ENCODE data around the gene DPEP2. TPM values are rescaled to one million over a fixed set of nuclear protein-coding genes. Genes with fewer than 3 reads are reported as not detected.
"Not testable (repeated sequence)": the region's sequence is repeated elsewhere in the genome, so short reads cannot be mapped to it uniquely, and the experiment has no call there.

The DPEP2 gene
- total RNA-seq, 1 donor from 2014 or later = 0.68 TPM

DNA sequence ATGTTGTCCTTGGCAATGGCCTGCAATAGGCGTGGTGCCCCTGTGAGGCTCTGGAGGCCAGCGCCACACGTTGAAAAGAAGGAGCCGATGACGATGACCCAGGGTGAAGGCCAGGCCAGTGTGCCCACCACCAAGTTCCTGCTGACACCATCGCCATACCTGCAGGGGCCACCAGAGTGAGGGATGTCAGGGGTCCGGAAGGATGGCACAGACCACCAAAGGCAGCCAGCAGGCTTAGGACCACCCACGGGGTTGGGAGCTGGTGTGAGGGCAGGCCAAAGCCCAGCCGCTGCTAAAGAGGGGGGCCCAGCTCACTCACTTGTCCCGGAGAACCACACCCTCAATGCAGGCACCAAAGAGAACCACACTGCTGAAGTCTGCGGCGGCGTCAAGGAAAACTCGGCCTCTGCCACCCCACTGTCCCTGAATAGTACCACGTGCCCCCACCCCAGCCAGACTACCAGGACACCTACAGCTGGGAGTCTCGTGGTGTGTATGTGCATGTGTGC lies 48.9 kb downstream of the DPEP2 start:
- no peak for ATAC-seq

DNA sequence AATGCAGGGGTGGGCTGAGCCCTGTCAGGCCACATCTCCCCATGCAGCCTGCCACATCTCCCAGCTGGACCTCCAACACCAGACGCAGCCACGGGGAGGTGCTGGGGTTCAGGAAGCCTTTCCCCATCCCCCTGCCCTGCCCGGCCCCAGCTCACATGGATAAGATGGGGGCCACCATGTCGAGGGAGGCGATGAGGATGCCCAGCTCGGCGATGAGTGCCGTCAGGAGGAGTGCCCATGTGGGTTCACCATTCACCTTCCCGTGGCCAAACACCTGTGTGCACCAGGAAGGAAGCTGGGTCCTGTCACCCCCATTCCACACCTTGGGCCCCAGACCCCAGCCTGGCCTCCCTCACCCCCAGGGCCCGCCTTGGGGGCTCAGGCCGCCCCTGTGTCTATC lies 49.6 kb downstream of the DPEP2 start:
- no peak for ATAC-seq

GRCh38 chr16:67948015-67948414 lies 51.3 kb downstream of the DPEP2 start:
- peak; percentile 76 for ATAC-seq

DNA sequence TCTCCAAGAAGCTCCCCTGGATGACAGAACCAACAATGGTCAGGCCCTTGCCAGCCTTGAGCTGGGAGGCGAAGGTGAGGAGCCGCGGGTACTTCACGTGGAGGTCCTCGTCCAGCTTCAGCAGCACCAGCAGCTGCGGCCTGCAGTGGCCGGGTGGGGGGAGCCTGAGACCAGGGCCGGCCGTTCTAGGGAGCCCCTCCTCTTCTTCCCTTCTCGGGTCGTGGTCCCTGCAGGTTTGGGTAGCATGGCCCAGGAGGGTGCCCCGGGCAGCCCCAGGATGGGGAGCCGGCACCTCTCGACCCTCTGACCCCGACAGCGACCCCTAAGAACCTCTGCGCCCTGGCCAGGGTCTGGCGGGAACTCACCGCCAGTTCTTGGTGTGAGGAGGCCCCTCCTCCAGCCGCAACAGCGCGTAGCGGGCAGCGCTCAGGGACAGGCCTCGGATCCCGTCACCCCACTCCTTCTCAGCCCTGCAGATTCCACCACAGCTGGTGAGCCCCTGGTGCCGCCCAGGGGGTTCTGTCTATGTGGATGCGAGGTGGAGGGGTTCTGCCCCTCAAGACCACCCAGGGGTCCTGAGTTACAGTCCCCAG lies 52.2 kb downstream of the DPEP2 start:
- no peak for ATAC-seq

DNA sequence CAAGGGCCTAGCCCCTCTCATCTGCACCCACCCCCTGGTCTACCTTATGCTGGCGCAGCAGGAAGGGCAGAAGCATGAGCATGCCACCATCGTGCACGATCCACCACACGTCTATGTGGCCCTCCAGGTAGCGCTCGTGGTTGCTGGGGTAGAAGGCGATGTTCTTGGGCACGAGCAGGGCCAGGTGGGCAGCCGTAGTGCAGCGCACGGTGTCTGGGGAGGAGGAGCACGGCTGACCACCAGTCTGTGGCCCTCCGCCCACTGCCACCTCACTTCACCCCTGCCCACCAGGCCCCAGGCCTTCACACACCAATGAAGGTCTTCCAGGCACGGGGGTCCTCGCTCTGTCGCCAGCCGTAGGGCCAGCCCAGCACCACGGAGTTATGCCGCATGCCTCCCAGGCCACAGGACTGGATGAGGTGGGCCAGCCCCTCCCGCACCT lies 53.1 kb downstream of the DPEP2 start:
- no peak for ATAC-seq

DNA sequence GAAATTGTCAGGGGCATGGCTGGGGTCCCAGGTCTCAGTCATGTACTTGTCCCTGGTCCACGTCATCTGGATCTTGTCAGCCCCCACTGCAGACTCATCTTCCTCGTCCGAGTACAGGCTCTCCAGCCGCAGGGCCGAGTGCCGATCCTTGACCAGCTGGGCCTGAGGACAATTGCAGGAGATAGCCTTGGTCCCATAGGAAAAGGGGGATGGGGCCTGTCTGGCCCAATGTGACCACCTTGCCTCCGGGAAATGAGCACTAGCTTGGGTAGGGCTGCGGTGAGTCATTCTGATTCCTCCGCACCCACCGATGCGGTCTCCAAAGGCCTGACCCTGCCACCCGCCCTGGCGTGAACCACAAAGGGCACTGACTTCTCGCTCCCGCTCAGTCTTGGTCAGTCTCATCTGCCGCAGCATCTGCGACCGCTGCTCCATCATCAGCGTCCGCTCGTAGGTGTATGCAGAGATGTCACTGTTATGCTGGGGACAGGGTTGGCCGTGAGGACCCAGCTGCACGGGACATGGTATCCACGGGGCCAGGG lies 53.8 kb downstream of the DPEP2 start:
- no peak for ATAC-seq

- ATAC-seq = no peak
These were observed 54.4 kb downstream of the DPEP2 start for GRCh38 chr16:67944690-67945391.

DNA sequence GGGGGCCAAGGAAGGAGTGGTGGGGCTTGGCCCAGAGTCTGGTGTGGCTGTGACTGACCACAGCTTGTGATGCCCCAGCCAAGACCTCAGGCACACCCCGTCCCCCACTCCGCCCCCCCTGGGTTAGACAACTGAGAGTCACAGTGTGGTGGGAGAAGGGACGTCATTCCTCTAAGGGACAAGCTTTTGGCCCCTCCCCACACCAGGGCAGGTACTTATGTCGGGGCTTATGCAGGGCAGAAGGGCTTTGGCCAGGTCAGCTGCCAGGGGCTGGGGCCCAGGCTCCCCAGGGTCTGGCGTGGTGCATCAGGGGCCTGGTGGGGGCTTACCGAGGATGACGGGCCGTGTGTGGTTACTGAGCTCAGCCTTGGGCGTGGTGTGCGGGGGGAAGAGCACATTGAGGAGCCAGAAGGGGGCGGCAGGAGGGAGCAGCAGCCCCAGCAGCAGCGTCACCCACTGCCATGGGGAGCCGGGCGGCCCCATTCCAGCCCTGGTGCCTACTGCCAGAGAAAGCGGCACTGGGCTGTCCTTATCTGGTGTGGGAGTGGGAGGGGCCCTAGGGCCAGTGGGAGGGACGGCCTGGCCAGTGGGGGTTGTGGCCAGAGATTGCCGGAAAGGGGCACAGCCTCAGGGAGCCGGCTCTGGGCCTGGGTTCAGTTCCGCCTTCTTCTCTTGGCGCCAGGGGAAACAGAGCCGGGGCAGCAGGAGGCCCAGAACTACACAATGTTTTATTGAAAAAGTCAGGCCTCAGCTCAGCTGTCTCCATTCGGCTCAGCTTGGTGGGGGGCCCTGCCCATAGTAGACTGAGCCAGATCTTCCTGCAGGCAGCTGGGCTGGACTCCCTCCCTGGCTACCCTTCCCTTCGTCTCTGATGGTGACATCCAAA lies 55.4 kb downstream of the DPEP2 start, which contains the start of gene LCAT:
Gene LCAT, minus strand, starts transcription at position 502 of the 886 bp plus-strand sequence. Its CDS starts 19 bp downstream, at position 483.
- ATAC-seq = no peak

DNA sequence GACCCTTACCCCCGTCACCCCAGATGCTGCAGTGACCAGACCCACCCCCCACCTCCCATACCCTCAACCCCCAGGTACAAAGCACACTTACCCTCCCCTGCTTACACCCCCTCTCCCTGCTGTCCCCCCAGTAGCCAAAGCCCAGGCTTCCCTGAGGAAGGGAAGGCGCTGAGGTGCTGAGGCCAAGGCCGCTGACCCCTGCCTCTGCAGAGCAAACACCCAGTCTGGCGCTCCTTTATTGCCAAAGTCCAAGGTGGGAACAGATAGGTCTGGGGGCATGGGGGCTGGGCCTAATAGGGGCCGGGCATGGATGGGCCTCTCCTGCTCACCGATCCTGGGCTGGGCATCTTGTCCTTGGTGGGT lies 56.0 kb downstream of the DPEP2 start:
- no peak for ATAC-seq

DNA sequence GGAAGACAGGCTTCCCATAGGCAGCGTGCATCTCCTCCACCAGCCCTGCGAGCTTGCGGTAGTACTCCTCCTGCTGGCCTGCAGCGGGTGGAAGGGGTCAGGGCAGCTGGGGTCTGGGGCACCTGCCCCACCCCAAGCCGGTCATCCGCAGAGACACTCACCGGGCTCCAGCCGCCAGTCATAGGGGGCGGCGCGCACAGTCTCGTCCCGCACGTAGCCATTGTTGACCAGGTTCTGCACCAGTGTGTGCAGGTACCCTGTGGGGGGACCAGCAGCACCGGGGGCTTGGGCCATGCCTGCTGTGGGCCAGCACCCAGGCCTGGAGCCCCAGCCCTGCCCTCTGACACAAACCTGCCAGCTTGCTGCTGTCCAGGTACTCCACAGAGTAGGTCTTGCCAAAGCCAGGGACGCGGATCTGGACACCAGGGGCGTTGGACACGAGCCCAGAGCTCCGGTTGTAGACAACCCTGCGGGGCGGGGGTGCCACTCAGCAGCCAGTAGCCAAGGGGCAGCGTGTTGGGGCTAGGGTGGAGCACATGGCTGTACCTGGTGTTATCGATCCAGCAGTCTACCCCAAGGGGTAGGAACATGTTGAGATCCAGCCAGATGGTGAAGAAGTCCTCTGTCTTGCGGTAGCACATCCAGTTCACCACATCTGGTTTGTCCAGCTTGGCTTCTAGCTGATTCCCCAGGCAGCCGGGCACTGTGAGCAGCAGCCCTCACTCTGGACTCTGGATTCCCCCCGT lies 56.6 kb downstream of the DPEP2 start:
- ATAC-seq = no peak

DNA sequence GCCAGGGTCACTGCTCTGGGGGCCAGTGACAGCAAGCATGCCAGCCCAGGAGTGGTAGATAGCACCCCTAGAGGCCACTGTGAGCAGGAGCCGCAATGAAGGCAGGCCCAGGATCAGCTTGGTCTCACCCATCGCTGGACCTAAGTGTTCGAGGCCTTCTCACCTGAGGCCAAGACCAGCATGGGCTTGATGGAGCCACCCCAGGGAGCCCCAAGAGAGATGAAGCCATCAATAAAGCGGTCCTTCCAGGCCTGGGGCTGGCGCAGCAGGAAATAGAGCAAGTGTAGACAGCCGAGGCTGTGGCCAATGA lies 57.1 kb downstream of the DPEP2 start:
- ATAC-seq = peak; percentile 42

DNA sequence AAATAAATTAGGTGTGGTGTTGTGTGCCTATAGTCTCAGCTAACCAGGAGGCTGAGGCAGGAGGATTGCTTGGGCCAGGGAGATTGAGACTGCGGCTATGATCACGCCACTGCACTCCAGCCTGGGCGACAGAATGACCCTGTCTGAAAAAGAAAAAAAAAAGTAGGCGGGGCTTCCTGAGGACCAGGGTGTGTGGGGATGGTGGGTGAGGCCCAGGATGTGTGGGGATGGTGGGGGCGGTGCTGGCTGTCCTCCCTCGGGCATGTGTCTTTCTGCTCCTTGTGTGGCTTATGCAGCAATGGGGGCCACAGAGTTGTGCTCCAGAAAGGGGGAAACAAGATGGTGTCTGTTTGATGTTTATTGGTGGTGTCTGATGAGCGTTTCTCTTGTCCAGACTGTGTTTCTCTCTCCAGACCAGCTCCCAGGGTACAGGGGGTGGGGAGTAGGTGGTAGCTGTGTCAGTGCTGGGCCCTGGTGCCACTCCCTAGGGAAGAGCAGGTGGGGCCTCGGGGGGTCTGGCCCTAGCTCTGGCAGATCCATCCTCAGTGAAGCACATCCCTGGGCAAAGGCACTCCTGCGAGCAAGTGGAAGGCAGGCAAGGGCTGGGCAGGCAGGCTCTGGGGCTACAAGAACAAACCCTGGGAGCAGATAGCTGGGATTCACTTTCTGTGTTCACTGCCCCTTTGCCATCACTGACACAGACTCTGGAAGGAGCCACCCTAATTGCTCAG lies 57.6 kb downstream of the DPEP2 start:
- ATAC-seq = no peak

DNA sequence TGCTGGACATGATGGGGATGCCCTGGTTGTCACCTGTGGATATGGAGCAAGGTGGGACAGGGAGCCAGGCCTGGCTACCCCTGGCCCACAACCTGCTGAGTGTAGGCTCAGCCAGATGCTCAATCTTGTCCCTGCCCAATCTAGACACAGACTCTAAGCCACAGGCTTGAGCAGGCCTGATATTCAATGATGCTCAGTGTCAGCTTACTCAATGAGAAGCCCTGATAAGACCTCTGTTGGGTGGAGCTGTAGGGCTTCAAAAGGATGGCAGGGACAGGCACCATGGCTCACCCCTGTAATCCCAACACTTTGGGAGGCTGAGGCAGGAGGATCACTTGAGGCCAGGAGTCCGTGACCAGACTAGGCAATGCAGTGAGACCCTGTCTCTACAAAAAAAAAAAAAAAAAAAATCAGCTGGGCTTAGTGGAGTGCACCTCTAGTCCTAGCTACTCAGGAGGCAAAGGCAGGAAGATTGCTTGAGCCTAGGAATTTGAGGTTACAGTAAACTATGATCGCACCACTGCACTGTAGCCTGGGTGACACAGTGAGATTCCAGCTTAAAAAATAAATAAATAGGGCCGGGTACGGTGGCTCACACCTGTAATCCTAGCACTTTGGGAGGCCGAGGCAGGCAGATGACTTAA lies 58.7 kb downstream of the DPEP2 start:
- no peak for ATAC-seq

DNA sequence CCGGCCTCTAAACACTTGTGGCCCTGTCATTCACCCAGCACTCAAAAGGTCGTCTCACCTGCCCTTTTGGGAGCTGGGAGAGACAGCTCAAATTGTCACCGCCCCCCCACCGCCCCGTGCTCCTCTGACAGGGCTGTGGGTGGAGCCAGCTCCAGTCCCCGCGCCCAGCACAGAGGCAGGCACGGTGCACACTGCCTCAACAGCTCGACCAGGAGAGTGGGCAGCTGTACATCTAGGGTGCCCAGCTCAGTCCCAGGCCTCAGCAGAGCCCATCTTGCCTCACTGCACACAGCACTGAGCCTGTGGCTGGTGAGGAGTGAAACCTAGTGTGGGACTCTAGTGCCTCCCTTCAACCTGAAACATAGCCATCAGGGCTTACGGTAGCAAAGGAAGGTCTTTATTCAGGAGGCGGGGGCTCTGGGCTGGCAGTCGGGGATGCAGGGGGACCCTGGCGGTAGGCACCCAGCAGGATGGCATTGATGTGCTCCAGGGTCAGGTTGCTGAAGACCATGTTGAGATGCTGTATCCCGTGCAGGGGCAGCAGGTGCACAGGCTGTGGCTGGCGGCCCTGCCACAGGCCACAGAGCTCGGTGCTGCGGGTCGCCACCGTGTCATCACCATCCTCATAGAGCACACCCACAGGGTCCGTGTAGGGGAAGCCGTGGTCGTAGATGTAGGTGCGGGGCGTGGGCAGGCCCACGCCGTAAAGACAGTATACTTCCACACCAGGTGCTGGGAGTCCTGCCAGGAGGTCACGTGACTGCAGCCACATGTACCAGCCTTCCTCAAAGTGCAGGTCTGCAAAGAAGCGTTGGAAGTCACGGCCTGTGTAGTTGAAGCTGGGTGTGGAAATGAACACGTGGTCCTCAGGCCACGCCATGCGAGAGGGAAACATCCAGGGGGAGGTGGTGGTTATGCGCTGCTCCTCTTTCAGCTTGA lies 59.5 kb downstream of the DPEP2 start:
- ATAC-seq = no peak

DNA sequence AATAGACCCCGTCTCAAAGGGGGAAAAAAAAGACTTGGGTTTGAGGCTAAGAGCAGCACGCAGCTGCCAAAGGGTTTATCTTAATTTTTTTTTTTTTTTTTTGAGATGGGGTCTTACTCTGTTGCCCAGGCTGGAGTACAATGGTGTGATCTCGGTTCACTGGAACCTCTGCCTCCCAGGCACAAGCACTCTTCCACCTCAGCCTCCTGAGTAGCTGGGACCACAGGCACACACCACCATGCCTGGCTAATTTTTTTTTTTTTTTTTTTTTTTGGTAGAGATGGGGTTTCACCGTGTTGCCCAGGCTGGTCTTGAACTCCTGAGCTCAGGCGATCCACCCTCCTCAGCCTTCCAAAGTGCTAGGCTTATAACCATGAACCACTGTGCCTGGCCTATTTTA lies 61.6 kb downstream of the DPEP2 start:
- ATAC-seq = not testable (repeated sequence)

Measured in esophagus mucosa (tissue), 1 donor.